ENCODE measurements around the gene SMIM41.

- TF ChIP-seq CTCF (IDR thresholded peaks at IDR 0.05) (no peak), POLR2A (IDR thresholded peaks at IDR 0.05) (no peak)
Measured at GRCh38 chr12:52151153-52151836, 71.8 kb downstream of the SMIM41 start.
